H1 (cell line): ENCODE results near the gene HMCN1. TPM values are rescaled to one million over a fixed set of nuclear protein-coding genes. Genes with fewer than 3 reads are reported as not detected.

Source experiments
- CTCF ChIA-PET: fragments of 300-600 bp; sonication (Branson Sonifier 250); formaldehyde crosslinking; loops from one replicate; lab custom pipeline; 2021; ENCODE audit not compliant: partially characterized antibody; lab: Charles Lee
- POLR2A ChIA-PET: fragments of 300-600 bp; sonication (Branson Sonifier 250); formaldehyde crosslinking; loops from one replicate; lab custom pipeline; 2021; ENCODE audit warnings: inconsistent platforms; ENCODE audit not compliant: partially characterized antibody; lab: Charles Lee
- DNase-seq, 2 experiments: peaks; one replicate each; pipeline versions ENCODE4 v3.0.0 to v3.0.0-alpha.2; 2010 to 2022; ENCODE audit warnings: low spot score in 2 of 2, low read depth in 1 of 2, mixed read lengths in 1 of 2
- FAIRE-seq: peaks from 2 replicates; lab custom pipeline; 2011; peaks lifted over from hg19 to GRCh38; lab: Jason Lieb, UNC
- H2AFZ ChIP-seq: 2 replicates; pipeline ENCODE4 v1.8.1; 2012; ENCODE audit warnings: low read length, inconsistent platforms
- H2AK5ac ChIP-seq: 2 replicates; pipeline ENCODE4 v1.6.1; 2013; ENCODE audit warnings: low read depth, low read length
- H2BK120ac ChIP-seq: replicated peaks from 2 replicates; pipeline ENCODE3; 2013; ENCODE audit warnings: low read depth, low read length, inconsistent platforms
- H2BK12ac ChIP-seq: 2 replicates; pipeline ENCODE4 v1.6.1; 2013; ENCODE audit warnings: low read depth, low read length
- H2BK15ac ChIP-seq: 2 replicates; pipeline ENCODE4 v1.6.1; 2013; ENCODE audit warnings: low read length
- H2BK20ac ChIP-seq: 2 replicates; pipeline ENCODE4 v1.6.1; 2013; ENCODE audit warnings: low read length
- H2BK5ac ChIP-seq: 2 replicates; pipeline ENCODE4 v1.6.1; 2013; ENCODE audit warnings: low read depth, low read length
- H3K14ac ChIP-seq: 2 replicates; pipeline ENCODE4 v1.6.1; 2013; ENCODE audit warnings: inconsistent platforms; ENCODE audit not compliant: insufficient read length
- H3K18ac ChIP-seq: 2 replicates; pipeline ENCODE4 v1.6.1; 2013; ENCODE audit warnings: low read length; ENCODE audit errors: extremely low read depth
- H3K23ac ChIP-seq: 2 replicates; pipeline ENCODE4 v1.6.1; 2013; ENCODE audit warnings: inconsistent platforms; ENCODE audit not compliant: insufficient read length
- H3K23me2 ChIP-seq: 2 replicates; pipeline ENCODE4 v1.6.1; 2013; ENCODE audit warnings: low read depth, low read length
- H3K27ac ChIP-seq: 2 replicates; pipeline ENCODE4 v1.6.1; 2011; ENCODE audit warnings: low read depth, low read length, inconsistent platforms
- H3K27me3 ChIP-seq, 4 experiments: replicated peaks in 1 of 4; 1 replicate in 1 of 4; 2 replicates in 3 of 4; pipeline versions ENCODE4 v1.6.1 to v1.8.1; 2011 to 2013; ENCODE audit warnings: low read length in 3 of 4, mild to moderate bottlenecking in 3 of 4, inconsistent platforms in 2 of 4, mixed read lengths in 2 of 4, moderate library complexity in 1 of 4; ENCODE audit not compliant: control insufficient read depth in 3 of 4, insufficient read depth in 3 of 4; ENCODE audit errors: extremely low read depth in 1 of 4
- H3K36me3 ChIP-seq, 4 experiments: 2 replicates each; pipeline versions ENCODE4 v1.6.1 to v1.8.1; 2011 to 2013; ENCODE audit warnings: mild to moderate bottlenecking in 4 of 4, low read length in 3 of 4, moderate library complexity in 2 of 4, control low read depth in 1 of 4, inconsistent platforms in 1 of 4; ENCODE audit not compliant: insufficient read depth in 4 of 4, control insufficient read depth in 2 of 4
- H3K4ac ChIP-seq: replicated peaks from 2 replicates; pipeline ENCODE3; 2013; ENCODE audit warnings: low read length, low read depth, mixed read lengths, inconsistent platforms; ENCODE audit not compliant: insufficient read length
- H3K4me1 ChIP-seq, 4 experiments: replicated peaks in 1 of 4; 1 replicate in 1 of 4; 2 replicates in 3 of 4; pipeline versions ENCODE4 v1.6.1 to v1.8.1; 2011 to 2013; ENCODE audit warnings: low read length in 3 of 4, inconsistent platforms in 2 of 4, mixed read lengths in 1 of 4; ENCODE audit not compliant: insufficient read depth in 4 of 4, control insufficient read depth in 3 of 4
- H3K4me2 ChIP-seq, 2 experiments: 2 replicates each; pipeline versions ENCODE4 v1.6.1 to v1.8.1; 2011 to 2013; ENCODE audit warnings: low read depth in 2 of 2, low read length in 2 of 2, control low read depth in 1 of 2, inconsistent platforms in 1 of 2, mild to moderate bottlenecking in 1 of 2; ENCODE audit not compliant: insufficient read depth in 1 of 2
- H3K4me3 ChIP-seq, 4 experiments: fragments of 200-600, 300-600 bp in 1 of 4; sonication (generic), shearing (Covaris generic), sonication (Bioruptor Twin) in 1 of 4; 2 replicates each; pipeline versions ENCODE4 v1.5.1 to v1.8.1; 2011 to 2016; ENCODE audit warnings: low read length in 4 of 4, low read depth in 3 of 4, control low read depth in 2 of 4, inconsistent platforms in 2 of 4, mild to moderate bottlenecking in 2 of 4, mixed read lengths in 1 of 4, moderate library complexity in 1 of 4; ENCODE audit not compliant: insufficient read depth in 2 of 4; ENCODE audit errors: extremely low read depth in 1 of 4
- H3K56ac ChIP-seq: replicated peaks from 2 replicates; pipeline ENCODE3; 2013; ENCODE audit warnings: low read depth, mild to moderate bottlenecking, mixed read lengths, low read length, inconsistent platforms; ENCODE audit not compliant: insufficient read length
- H3K79me1 ChIP-seq: 2 replicates; pipeline ENCODE4 v1.6.1; 2013; ENCODE audit warnings: low read depth, low read length, control low read depth
- H3K79me2 ChIP-seq, 2 experiments: 2 replicates each; pipeline versions ENCODE4 v1.6.1 to v1.8.1; 2012 to 2013; ENCODE audit warnings: low read length in 2 of 2, mild to moderate bottlenecking in 2 of 2, inconsistent platforms in 1 of 2; ENCODE audit not compliant: insufficient read depth in 2 of 2, control insufficient read depth in 1 of 2
- H3K9ac ChIP-seq, 4 experiments: replicated peaks in 1 of 4; 1 replicate in 1 of 4; 2 replicates in 3 of 4; pipeline versions ENCODE4 v1.6.1 to v1.8.1; 2011 to 2013; ENCODE audit warnings: low read depth in 3 of 4, low read length in 3 of 4, control low read depth in 2 of 4, mild to moderate bottlenecking in 2 of 4, moderate library complexity in 2 of 4, inconsistent platforms in 1 of 4; ENCODE audit errors: extremely low read depth in 1 of 4
- H3K9me3 ChIP-seq, 2 experiments: 2 replicates each; pipeline versions ENCODE4 v1.6.1 to v1.8.1; 2012 to 2013; ENCODE audit warnings: mild to moderate bottlenecking in 2 of 2, moderate library complexity in 2 of 2, control low read depth in 1 of 2, inconsistent platforms in 1 of 2, low read depth in 1 of 2, low read length in 1 of 2, mixed read lengths in 1 of 2; ENCODE audit not compliant: insufficient read depth in 2 of 2
- H4K20me1 ChIP-seq, 2 experiments: replicated peaks in 1 of 2; 2 replicates each; pipeline versions ENCODE3 to v1.8.1; 2011 to 2013; ENCODE audit warnings: inconsistent platforms in 2 of 2, low read length in 2 of 2, mild to moderate bottlenecking in 1 of 2; ENCODE audit not compliant: insufficient read depth in 2 of 2, control insufficient read depth in 1 of 2
- H4K5ac ChIP-seq: 2 replicates; pipeline ENCODE4 v1.6.1; 2013; ENCODE audit warnings: low read length, low read depth, mixed read lengths, inconsistent platforms; ENCODE audit not compliant: insufficient read length
- H4K8ac ChIP-seq: 2 replicates; pipeline ENCODE4 v1.8.0; 2013; ENCODE audit warnings: mild to moderate bottlenecking, moderate library complexity, low read length, inconsistent platforms; ENCODE audit not compliant: insufficient read depth; ENCODE audit errors: extremely low read depth
- H4K91ac ChIP-seq: replicated peaks from 2 replicates; pipeline ENCODE3; 2013; ENCODE audit warnings: low read length, mixed read lengths, inconsistent platforms; ENCODE audit not compliant: insufficient read length
- ASH2L ChIP-seq: fragments of 200-600, 300-600 bp; sonication (generic); IDR thresholded peaks from one replicate; pipeline ENCODE4 v1.7.1; 2017; ENCODE audit warnings: low read length
- EZH2 ChIP-seq: fragments of 200-600 bp; sonication (generic); IDR thresholded peaks from 2 replicates; pipeline ENCODE4 v1.7.1; 2012; ENCODE audit warnings: low read depth, mild to moderate bottlenecking, moderate library complexity, low read length, inconsistent platforms; ENCODE audit not compliant: severe bottlenecking
- MAFK ChIP-seq: IDR thresholded peaks from 2 replicates; pipeline ENCODE4 v1.6.1; 2012; ENCODE audit warnings: low read depth, mild to moderate bottlenecking, improper control_type of control experiment, low read length
- RNF2 ChIP-seq: fragments of 200-900, 300-1000 bp; sonication (generic); IDR thresholded peaks from 2 replicates; pipeline ENCODE4 v1.7.1; 2016; ENCODE audit warnings: borderline replicate concordance, low read depth, mild to moderate bottlenecking, antibody characterized with exemption, low read length; ENCODE audit not compliant: poor library complexity, severe bottlenecking; ENCODE audit errors: missing control alignments
- WGBS, 2 experiments: shearing (Covaris generic) in 1 of 2; methylation state at CpG; one replicate each; pipeline versions ENCODE4 v1.1.6 to v1.1.7; 2013 to 2015; ENCODE audit warnings: low lambda C conversion rate in 2 of 2, mixed read lengths in 2 of 2, inconsistent platforms in 1 of 2, low coverage in 1 of 2, missing lambda C conversion rate in 1 of 2; ENCODE audit not compliant: insufficient replicate concordance in 2 of 2, insufficient coverage in 1 of 2, insufficient read length in 1 of 2; ENCODE audit errors: extremely low coverage in 1 of 2, missing lambda C conversion rate in 1 of 2; 5-methylcytosine and 5-hydroxymethylcytosine counted together
- polyA plus RNA-seq, 7 experiments: library from polyadenylated mRNA; depleted of rRNA in 3 of 7; stranded (reverse) in 5 of 7; unstranded in 2 of 7; fragments of >200 nt in 5 of 7; fragments of 200-250 nt in 2 of 7; gene quantifications; 1 replicate in 5 of 7; 2 replicates in 1 of 7; 4 replicates in 1 of 7; pipeline versions ENCODE4 v1.2.1 to v1.2.3, GENCODE V29; 2011 to 2013; ENCODE audit warnings: missing spikeins in 2 of 7, mixed read lengths in 2 of 7
- total RNA-seq: library from RNA; stranded (reverse); fragmentation: NEBNext Ultra II Directional; extraction: Animal tissue kit (Norgen Biotek cat#: 25700); gene quantifications from 2 replicates; pipeline ENCODE4 v1.2.1, GENCODE V29; 2021

The HMCN1 gene
- total and polyA plus RNA-seq, 2 of the 8 experiments (the other 6 are each of a cell fraction or from before 2014, with no cell fraction given) = 13.8 to 14.6 TPM

- no peak overlapping the region for H3K4me2 ChIP-seq
- H3K14ac ChIP-seq = no peak overlapping the region
- H2AK5ac ChIP-seq = no peak overlapping the region
- no peaks in the 10 kb centered on the region for H3K9me3 ChIP-seq
- no peak overlapping the region for H3K27ac ChIP-seq
- TF ChIP-seq ASH2L (no peak), EZH2 (no peak), RNF2 (no peak), MAFK (no peak)
- DNase-seq (no peak), FAIRE-seq (no peak)
- ChIA-PET CTCF (interaction anchor here (0.8 kb wide), 1 partner anchor 22 kb away, joined by 3 read pairs; no protein-coding TSS in a partner anchor), POLR2A (no interaction called here)
- 86% methylated on average over 1 of the region's 1 CpG; no CpG with 5 or more reads in 1 of the 2 experiments for whole genome bisulfite sequencing, 2 experiments
- H3K9ac ChIP-seq = no peak overlapping the region
- H3K4me1 ChIP-seq = no peaks in the 10 kb centered on the region
- no peak overlapping the region for H3K4me3 ChIP-seq
- no peak overlapping the region for H2BK120ac ChIP-seq
- no peaks in the 10 kb centered on the region for H3K27me3 ChIP-seq
- no peak overlapping the region for H3K18ac ChIP-seq
- no peak overlapping the region for H2BK20ac ChIP-seq
- H2AFZ ChIP-seq = no peak overlapping the region
- no peak overlapping the region for H4K8ac ChIP-seq
- no peak overlapping the region for H3K4ac ChIP-seq
- H4K20me1 ChIP-seq = no peaks in the 10 kb centered on the region
- no peak overlapping the region for H3K56ac ChIP-seq
- no peak overlapping the region for H2BK15ac ChIP-seq
- no peaks in the 10 kb centered on the region for H3K79me2 ChIP-seq
- no peaks in the 10 kb centered on the region for H3K36me3 ChIP-seq
- H3K23ac ChIP-seq = no peak overlapping the region
- H2BK5ac ChIP-seq = no peak overlapping the region
- H2BK12ac ChIP-seq = no peak overlapping the region
- H4K91ac ChIP-seq = no peak overlapping the region
- no peak overlapping the region for H4K5ac ChIP-seq
- H3K23me2 ChIP-seq = no peaks in the 10 kb centered on the region
- H3K79me1 ChIP-seq = no peaks in the 10 kb centered on the region
Measured at GRCh38 chr1:185792040-185792439, 57.8 kb downstream of the HMCN1 start.
